CD4-positive, alpha-beta T cell (primary cell): ENCODE results near the gene GDA. TPM values are rescaled to one million over a fixed set of nuclear protein-coding genes. Genes with fewer than 3 reads are reported as not detected.

ENCODE experiments used
- ATAC-seq: fragments of 200-7000 bp; cut with Tn5 transposase; one replicate; pipeline ENCODE4 v1.10.0; 2022; ENCODE audit warnings: mild to moderate bottlenecking; ENCODE audit not compliant: poor library complexity
- CTCF ChIA-PET: fragments of 350-600 bp; sonication (Branson Sonifier 250); formaldehyde crosslinking; loops from one replicate; lab custom pipeline; 2021; ENCODE audit warnings: antibody characterized with exemption, inconsistent platforms; lab: Charles Lee
- POLR2A ChIA-PET: fragments of 350-600 bp; sonication (Branson Sonifier 250); formaldehyde crosslinking; loops from one replicate; lab custom pipeline; 2021; ENCODE audit warnings: antibody characterized with exemption, inconsistent platforms; lab: Charles Lee
- DNase-seq, 14 experiments: peaks; one replicate each; pipeline ENCODE4 v3.0.0-alpha.2; 2013 to 2020; ENCODE audit warnings: mixed read lengths in 2 of 14
- H3K27ac ChIP-seq, 2 donors: one replicate each; pipeline versions ENCODE4 v1.5.1 to v1.7.0; 2013; ENCODE audit warnings: low read length in 2 of 2, low read depth in 1 of 2, mild to moderate bottlenecking in 1 of 2
- H3K27me3 ChIP-seq, 2 experiments: 1 replicate in 1 of 2; 2 replicates in 1 of 2; pipeline versions ENCODE4 v1.6.1 to v1.7.0; 2013; ENCODE audit warnings: low read length in 2 of 2, control low read depth in 1 of 2, mild to moderate bottlenecking in 1 of 2, moderate library complexity in 1 of 2; ENCODE audit not compliant: insufficient read depth in 2 of 2, control insufficient read depth in 1 of 2
- H3K36me3 ChIP-seq: one replicate; pipeline ENCODE4 v1.6.1; 2013; ENCODE audit warnings: low read length, control low read depth; ENCODE audit not compliant: insufficient read depth
- H3K4me1 ChIP-seq: one replicate; pipeline ENCODE4 v1.6.1; 2013; ENCODE audit warnings: low read length, control low read depth; ENCODE audit not compliant: insufficient read depth
- H3K4me3 ChIP-seq: one replicate; pipeline ENCODE4 v1.5.1; 2013; ENCODE audit warnings: mild to moderate bottlenecking, low read length, moderate library complexity
- H3K9me3 ChIP-seq, 2 experiments: 1 replicate in 1 of 2; 2 replicates in 1 of 2; pipeline versions ENCODE4 v1.6.1 to v1.7.0; 2013; ENCODE audit warnings: low read length in 2 of 2, mild to moderate bottlenecking in 2 of 2, control low read depth in 1 of 2, moderate library complexity in 1 of 2; ENCODE audit not compliant: control insufficient read depth in 1 of 2, insufficient read depth in 1 of 2
- H3K27ac Mint-ChIP-seq: one replicate; pipeline ENCODE4 v1.8.0; 2020; ENCODE audit warnings: mixed read lengths
- H3K27me3 Mint-ChIP-seq: one replicate; pipeline ENCODE4 v1.8.0; 2021; ENCODE audit warnings: mixed read lengths
- H3K36me3 Mint-ChIP-seq: one replicate; pipeline ENCODE4 v1.8.0; 2021; ENCODE audit warnings: low read depth, mixed read lengths
- H3K4me1 Mint-ChIP-seq: one replicate; pipeline ENCODE4 v1.8.0; 2021; ENCODE audit warnings: low read depth, mixed read lengths
- H3K4me3 Mint-ChIP-seq: one replicate; pipeline ENCODE4 v1.8.0; 2020; ENCODE audit warnings: mild to moderate bottlenecking, mixed read lengths
- H3K9me3 Mint-ChIP-seq: one replicate; pipeline ENCODE4 v1.8.0; 2020; ENCODE audit warnings: mixed read lengths
- intact Hi-C, 2 experiments: fragments of 100-400 bp; cut with DNase I in 1 of 2; cut with micrococcal nuclease in 1 of 2; formaldehyde crosslinking; loops; one replicate each; pipeline versions ENCODE4 v1.15.1 to v1.9.0; 2023 to 2025; cut with DNase I, micrococcal nuclease
- total RNA-seq, 174 experiments: library from RNA in 2 of 174; stranded (reverse) in 2 of 174; gene quantifications; one replicate each; pipeline ENCODE4 v1.2.3 and lab custom pipeline; 2021 to 2026
- TF ChIP-seq, protein P1 (sequence below): fragments of 200-600 bp; IDR thresholded peaks from one replicate; pipeline ENCODE4 v1.8.0; 2022; ENCODE audit warnings: antibody characterized with exemption, mild to moderate bottlenecking

The GDA gene
- total RNA-seq, 2 experiments from 2014 or later, result not detected

DNA sequence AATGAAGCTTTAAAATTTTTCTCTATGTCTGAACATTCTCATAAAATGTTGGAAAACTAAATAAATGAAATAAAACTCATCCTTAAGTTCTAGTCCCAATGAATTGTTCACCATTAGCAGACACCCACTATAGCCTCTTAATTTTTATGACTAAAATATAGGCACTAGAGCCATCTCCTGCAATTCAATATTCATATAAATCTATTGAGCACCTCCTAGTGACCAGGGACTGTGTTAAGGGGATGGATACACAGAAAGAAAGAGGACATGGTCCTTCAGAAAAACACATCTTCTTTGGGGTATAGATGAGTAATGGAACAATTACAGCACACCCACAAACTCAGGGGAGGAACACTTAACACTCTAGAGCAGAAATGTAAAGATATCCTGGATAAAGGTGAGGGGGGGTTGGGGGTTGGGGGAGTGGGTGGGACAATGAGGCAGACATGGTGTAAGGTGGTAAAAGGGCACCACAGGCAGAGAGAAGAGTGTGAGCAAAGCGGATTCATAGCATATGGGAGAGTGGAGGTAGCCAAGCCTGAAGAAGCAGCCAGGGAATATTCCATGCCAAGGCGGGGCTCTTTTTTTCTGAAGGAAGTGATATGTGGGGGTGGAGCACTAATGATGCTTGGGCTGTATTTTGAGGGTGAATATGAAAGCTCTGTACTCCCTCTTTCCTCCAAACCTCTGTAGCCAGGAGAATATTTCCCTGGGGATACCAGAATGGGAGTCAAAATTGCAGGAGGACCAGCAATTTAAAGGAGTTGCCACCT, 3.3 kb upstream of the GDA start:
- Mint-ChIP-seq H3K27me3 (peaks cover 61% of the 10 kb centered on the region), H3K27ac (no peak overlapping the region), H3K4me3 (no peak overlapping the region), H3K36me3 (no peaks in the 10 kb centered on the region), H3K4me1 (peaks cover 5% of the 10 kb centered on the region), H3K9me3 (no peaks in the 10 kb centered on the region)
- H3K36me3 ChIP-seq, result no peaks in the 10 kb centered on the region
- ChIA-PET POLR2A (no interaction called here), CTCF (no interaction called here)
- intact Hi-C loops, result no loop called here
- peaks cover 0 to 9% of the 10 kb centered on the region in 2 experiments for H3K9me3 ChIP-seq
- no peak for DNase-seq
- no peak overlapping the region for H3K4me3 ChIP-seq
- TF ChIP-seq, protein P1, sequence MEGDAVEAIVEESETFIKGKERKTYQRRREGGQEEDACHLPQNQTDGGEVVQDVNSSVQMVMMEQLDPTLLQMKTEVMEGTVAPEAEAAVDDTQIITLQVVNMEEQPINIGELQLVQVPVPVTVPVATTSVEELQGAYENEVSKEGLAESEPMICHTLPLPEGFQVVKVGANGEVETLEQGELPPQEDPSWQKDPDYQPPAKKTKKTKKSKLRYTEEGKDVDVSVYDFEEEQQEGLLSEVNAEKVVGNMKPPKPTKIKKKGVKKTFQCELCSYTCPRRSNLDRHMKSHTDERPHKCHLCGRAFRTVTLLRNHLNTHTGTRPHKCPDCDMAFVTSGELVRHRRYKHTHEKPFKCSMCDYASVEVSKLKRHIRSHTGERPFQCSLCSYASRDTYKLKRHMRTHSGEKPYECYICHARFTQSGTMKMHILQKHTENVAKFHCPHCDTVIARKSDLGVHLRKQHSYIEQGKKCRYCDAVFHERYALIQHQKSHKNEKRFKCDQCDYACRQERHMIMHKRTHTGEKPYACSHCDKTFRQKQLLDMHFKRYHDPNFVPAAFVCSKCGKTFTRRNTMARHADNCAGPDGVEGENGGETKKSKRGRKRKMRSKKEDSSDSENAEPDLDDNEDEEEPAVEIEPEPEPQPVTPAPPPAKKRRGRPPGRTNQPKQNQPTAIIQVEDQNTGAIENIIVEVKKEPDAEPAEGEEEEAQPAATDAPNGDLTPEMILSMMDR, result no peak
- no peak overlapping the region for H3K27ac ChIP-seq
- peaks cover 4% of the 10 kb centered on the region for H3K4me1 ChIP-seq
- H3K27me3 ChIP-seq, result peaks cover 13 to 31% of the 10 kb centered on the region in 2 experiments
- no peak for ATAC-seq

DNA sequence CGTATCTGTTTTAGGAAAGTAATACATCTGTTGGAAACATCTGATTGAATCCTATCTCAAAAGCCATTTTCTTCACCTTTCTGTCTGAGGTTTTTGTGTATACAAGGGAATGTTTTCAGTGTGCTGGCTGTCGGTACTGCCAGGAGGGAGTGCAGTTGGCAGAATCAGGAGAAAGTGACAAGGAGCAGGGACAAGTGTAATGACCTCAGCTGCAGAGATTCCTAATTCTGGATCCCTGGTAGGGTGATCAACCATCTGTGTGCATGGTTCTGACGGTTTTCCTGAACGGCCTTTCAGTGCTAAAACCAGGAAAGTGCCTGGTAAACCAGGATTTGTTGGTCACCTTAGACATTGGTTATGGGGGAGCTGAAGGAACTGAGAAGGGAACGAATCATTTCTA, 1.6 kb upstream of the GDA start:
- Mint-ChIP-seq H3K27ac (no peak overlapping the region), H3K36me3 (no peaks in the 10 kb centered on the region), H3K4me1 (peaks cover 5% of the 10 kb centered on the region), H3K9me3 (no peaks in the 10 kb centered on the region), H3K4me3 (no peak overlapping the region), H3K27me3 (peaks cover 67% of the 10 kb centered on the region)
- ChIA-PET POLR2A (no interaction called here), CTCF (no interaction called here)
- Histone ChIP-seq H3K4me1 (peaks cover 4% of the 10 kb centered on the region), H3K27ac (no peak overlapping the region), H3K4me3 (no peak overlapping the region), H3K9me3 (peaks cover 0 to 9% of the 10 kb centered on the region in 2 experiments), H3K27me3 (peaks cover 13 to 34% of the 10 kb centered on the region in 2 experiments), H3K36me3 (no peaks in the 10 kb centered on the region)
- DNase-seq (no peak), ATAC-seq (no peak)
- intact Hi-C loops, result no loop called here
- TF ChIP-seq, protein P1, result no peak

DNA sequence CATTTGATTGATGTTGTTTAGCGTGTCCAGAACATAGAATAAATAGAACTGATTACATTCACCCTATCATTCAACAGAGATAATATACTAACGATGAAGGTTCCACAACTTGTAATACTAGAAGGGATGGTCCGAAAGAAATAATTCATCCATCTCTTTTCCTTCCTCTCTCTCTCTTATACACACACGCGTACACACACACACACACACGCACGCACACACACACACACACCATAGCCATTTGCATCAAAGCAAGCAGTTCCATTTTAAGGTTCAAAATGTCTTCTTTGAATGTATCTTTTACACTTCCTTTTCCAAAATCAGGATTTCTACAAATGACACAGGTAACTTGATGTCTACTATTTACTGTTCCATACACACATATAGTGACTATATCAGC, 887 bp downstream of the GDA start:
- DNase-seq (no peak), ATAC-seq (no peak)
- Histone ChIP-seq H3K36me3 (no peaks in the 10 kb centered on the region), H3K27me3 (peaks cover 13 to 34% of the 10 kb centered on the region in 2 experiments), H3K27ac (no peak overlapping the region), H3K4me3 (no peak overlapping the region), H3K9me3 (peaks cover 0 to 9% of the 10 kb centered on the region in 2 experiments), H3K4me1 (peaks cover 4% of the 10 kb centered on the region)
- intact Hi-C loops, result no loop called here
- Mint-ChIP-seq H3K4me3 (no peak overlapping the region), H3K4me1 (peaks cover 5% of the 10 kb centered on the region), H3K27ac (no peak overlapping the region), H3K36me3 (no peaks in the 10 kb centered on the region), H3K9me3 (no peaks in the 10 kb centered on the region), H3K27me3 (peaks cover 59% of the 10 kb centered on the region)
- TF ChIP-seq, protein P1, result no peak
- ChIA-PET CTCF (no interaction called here), POLR2A (no interaction called here)
